Neural progenitor cell (in vitro differentiated cells): ENCODE data around the gene KLHL17. TPM values are rescaled to one million over a fixed set of nuclear protein-coding genes. Genes with fewer than 3 reads are reported as not detected.
A peak's percentile ranks its signal among the peaks of the same experiment; 100 is the strongest.

Experiments used
- DNase-seq: peaks from one replicate; pipeline ENCODE4 v3.0.0-alpha.2; 2016; ENCODE audit warnings: low spot score
- H2AFZ ChIP-seq: fragments of 200-600 bp; sonication (generic); replicated peaks from 2 replicates; pipeline ENCODE4 v1.6.1; 2016; ENCODE audit warnings: antibody characterized with exemption
- H3F3A ChIP-seq: fragments of 200-600 bp; sonication (generic); 2 replicates; pipeline ENCODE4 v1.6.1; 2016; ENCODE audit warnings: antibody characterized with exemption, low read depth
- H3K27ac ChIP-seq: fragments of 200-600 bp; sonication (generic); 2 replicates; pipeline ENCODE4 v1.5.1; 2016; ENCODE audit warnings: mild to moderate bottlenecking
- H3K27me3 ChIP-seq: fragments of 200-600 bp; sonication (generic); 2 replicates; pipeline ENCODE4 v1.6.1; 2016; ENCODE audit warnings: mild to moderate bottlenecking, moderate library complexity
- H3K36me3 ChIP-seq: fragments of 200-600 bp; sonication (generic); 2 replicates; pipeline ENCODE4 v1.5.1; 2016
- H3K4me1 ChIP-seq: fragments of 200-600 bp; sonication (generic); 2 replicates; pipeline ENCODE4 v1.6.1; 2016; ENCODE audit warnings: mixed run types
- H3K4me2 ChIP-seq: fragments of 200-600 bp; sonication (generic); 2 replicates; pipeline ENCODE4 v1.6.1; 2016
- H3K4me3 ChIP-seq: fragments of 200-600 bp; sonication (generic); 2 replicates; pipeline ENCODE4 v1.5.1; 2016
- H3K79me2 ChIP-seq: fragments of 200-600 bp; sonication (generic); 2 replicates; pipeline ENCODE4 v1.6.1; 2016; ENCODE audit warnings: low read depth
- H3K9ac ChIP-seq: fragments of 200-600 bp; sonication (generic); 2 replicates; pipeline ENCODE4 v1.6.1; 2016
- H3K9me3 ChIP-seq: fragments of 200-600 bp; sonication (generic); 2 replicates; pipeline ENCODE4 v1.5.1; 2016; ENCODE audit warnings: low read depth
- H4K20me1 ChIP-seq: fragments of 200-600 bp; sonication (generic); 2 replicates; pipeline ENCODE4 v1.6.1; 2016; ENCODE audit warnings: low read depth
- H3K27ac Mint-ChIP-seq: 3 replicates; pipeline ENCODE4 v1.8.0; 2021; ENCODE audit warnings: mixed read lengths
- H3K27me3 Mint-ChIP-seq: 2 replicates; pipeline ENCODE4 v1.8.0; 2022; ENCODE audit warnings: low read depth, mild to moderate bottlenecking, inconsistent platforms, moderate library complexity, mixed read lengths; ENCODE audit not compliant: insufficient read depth
- H3K36me3 Mint-ChIP-seq: 3 replicates; pipeline ENCODE4 v1.8.0; 2021; ENCODE audit warnings: mixed read lengths
- H3K4me1 Mint-ChIP-seq: 3 replicates; pipeline ENCODE4 v1.8.0; 2021; ENCODE audit warnings: mixed read lengths
- H3K4me3 Mint-ChIP-seq: 3 replicates; pipeline ENCODE4 v1.8.0; 2021; ENCODE audit warnings: mild to moderate bottlenecking, moderate library complexity, mixed read lengths
- H3K9me3 Mint-ChIP-seq: 3 replicates; pipeline ENCODE4 v1.8.0; 2020; ENCODE audit warnings: mixed read lengths
- CTCF ChIP-seq: fragments of 200-600 bp; sonication (generic); IDR thresholded peaks from 2 replicates; pipeline ENCODE4 v1.5.1; 2017; ENCODE audit warnings: antibody characterized with exemption, mild to moderate bottlenecking
- EZH2 ChIP-seq: fragments of 200-600 bp; sonication (generic); IDR thresholded peaks from 2 replicates; pipeline ENCODE4 v1.6.1; 2017; ENCODE audit warnings: antibody characterized with exemption, mild to moderate bottlenecking, moderate library complexity
- EZH2phosphoT487 ChIP-seq: fragments of 200-600 bp; sonication (generic); IDR thresholded peaks from 2 replicates; pipeline ENCODE4 v1.6.1; 2017; ENCODE audit warnings: antibody characterized with exemption
- total RNA-seq: library from RNA; depleted of rRNA; stranded (reverse); fragments of >200 nt; gene quantifications from 2 replicates; pipeline ENCODE4 v1.2.3, GENCODE V29; 2015; ENCODE audit warnings: low replicate concordance

Gene KLHL17
- total RNA-seq, 1 donor from 2014 or later = 10.7 TPM

DNA sequence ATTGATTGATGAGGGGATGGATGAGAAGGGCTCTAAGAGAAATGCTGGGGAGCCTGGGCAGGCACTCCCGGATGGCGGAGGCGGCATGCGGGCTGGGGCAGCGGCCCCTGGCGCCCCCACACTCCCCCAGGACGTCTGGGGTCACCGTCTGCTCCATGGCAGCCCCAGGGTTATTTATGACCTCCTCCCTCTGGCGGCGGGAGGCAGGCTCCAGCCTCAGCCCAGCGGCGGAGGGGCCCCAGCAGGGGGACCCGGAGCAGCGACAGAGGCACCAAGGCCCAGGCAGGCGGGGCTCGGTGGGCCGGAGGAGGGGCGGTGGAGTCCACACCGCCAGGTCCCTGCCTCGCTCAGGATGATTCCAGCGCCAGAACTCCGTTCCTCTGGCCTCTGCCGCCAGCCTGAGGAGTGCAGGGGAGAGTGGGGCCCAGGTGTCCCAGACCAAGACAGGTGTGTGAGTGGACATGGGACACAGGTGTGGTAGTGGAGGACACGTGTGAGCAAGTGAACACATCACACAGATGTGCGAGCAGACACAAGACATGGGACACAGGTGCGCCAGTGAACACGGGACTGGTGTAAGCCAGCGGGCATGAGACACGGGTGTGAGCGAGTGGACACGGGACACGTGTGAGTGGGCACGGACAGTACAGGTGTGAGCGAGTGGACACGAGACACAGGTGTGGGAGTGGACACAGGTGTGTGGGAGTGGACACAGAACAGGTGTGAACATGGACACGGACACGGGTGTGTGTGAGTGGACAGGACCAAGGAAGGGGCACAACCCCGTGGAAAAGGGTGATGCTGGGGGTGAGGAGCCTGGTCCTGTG is 39.2 kb upstream of the KLHL17 start:
- H3K9me3 ChIP-seq = no peaks in the 10 kb centered on the region
- peaks cover 9% of the 10 kb centered on the region for H3F3A ChIP-seq
- H3K4me3 ChIP-seq = peak overlapping the region; percentile 25
- H3K27ac Mint-ChIP-seq = no peak overlapping the region
- peak; percentile 93 for DNase-seq
- H3K9ac ChIP-seq = no peak overlapping the region
- H3K4me1 ChIP-seq = peaks cover 19% of the 10 kb centered on the region
- peaks cover 44% of the 10 kb centered on the region for H4K20me1 ChIP-seq
- peaks cover 100% of the 10 kb centered on the region for H3K27me3 ChIP-seq
- no peak overlapping the region for H2AFZ ChIP-seq
- no peaks in the 10 kb centered on the region for H3K79me2 ChIP-seq
- no peak overlapping the region for H3K27ac ChIP-seq
- peaks cover 42% of the 10 kb centered on the region for H3K4me1 Mint-ChIP-seq
- H3K4me3 Mint-ChIP-seq = peak overlapping the region; percentile 77
- H3K27me3 Mint-ChIP-seq = peaks cover 39% of the 10 kb centered on the region
- H3K36me3 Mint-ChIP-seq = no peaks in the 10 kb centered on the region
- TF ChIP-seq EZH2 = peak; percentile 78
- TF ChIP-seq EZH2phosphoT487 = no peak
- peak; percentile 53 for TF ChIP-seq CTCF
- no peaks in the 10 kb centered on the region for H3K9me3 Mint-ChIP-seq
- peak overlapping the region; percentile 77 for H3K4me2 ChIP-seq
- H3K36me3 ChIP-seq = no peaks in the 10 kb centered on the region

GRCh38 chr1:923131-923990 is 37.0 kb upstream of the KLHL17 start, which contains the start of gene SAMD11:
TSS of gene SAMD11 (plus strand) at chr1:923923. CDS start at chr1:924432, 509 bp downstream.
- H3K9me3 Mint-ChIP-seq = no peaks in the 10 kb centered on the region
- H3K27ac Mint-ChIP-seq = peak within 1 kb of the TSS; percentile 37
- peaks cover 36% of the 10 kb centered on the region for H3K4me1 Mint-ChIP-seq
- Histone ChIP-seq H3F3A (peaks cover 9% of the 10 kb centered on the region), H3K9me3 (no peaks in the 10 kb centered on the region), H4K20me1 (peaks cover 60% of the 10 kb centered on the region), H3K9ac (no peak within 1 kb of the TSS), H3K4me1 (peaks cover 19% of the 10 kb centered on the region), H3K4me3 (peak within 1 kb of the TSS; percentile 45), H3K36me3 (no peaks in the 10 kb centered on the region), H3K79me2 (no peaks in the 10 kb centered on the region), H3K27ac (no peak within 1 kb of the TSS), H3K27me3 (peaks cover 100% of the 10 kb centered on the region), H2AFZ (peak within 1 kb of the TSS; percentile 55), H3K4me2 (peak within 1 kb of the TSS; percentile 76)
- H3K36me3 Mint-ChIP-seq = no peaks in the 10 kb centered on the region
- peak; percentile 92 for DNase-seq
- H3K27me3 Mint-ChIP-seq = peaks cover 56% of the 10 kb centered on the region
- TF ChIP-seq CTCF = no peak
- TF ChIP-seq EZH2 = peak; percentile 96
- TF ChIP-seq EZH2phosphoT487 = peak; percentile 86
- peak within 1 kb of the TSS; percentile 88 for H3K4me3 Mint-ChIP-seq

DNA sequence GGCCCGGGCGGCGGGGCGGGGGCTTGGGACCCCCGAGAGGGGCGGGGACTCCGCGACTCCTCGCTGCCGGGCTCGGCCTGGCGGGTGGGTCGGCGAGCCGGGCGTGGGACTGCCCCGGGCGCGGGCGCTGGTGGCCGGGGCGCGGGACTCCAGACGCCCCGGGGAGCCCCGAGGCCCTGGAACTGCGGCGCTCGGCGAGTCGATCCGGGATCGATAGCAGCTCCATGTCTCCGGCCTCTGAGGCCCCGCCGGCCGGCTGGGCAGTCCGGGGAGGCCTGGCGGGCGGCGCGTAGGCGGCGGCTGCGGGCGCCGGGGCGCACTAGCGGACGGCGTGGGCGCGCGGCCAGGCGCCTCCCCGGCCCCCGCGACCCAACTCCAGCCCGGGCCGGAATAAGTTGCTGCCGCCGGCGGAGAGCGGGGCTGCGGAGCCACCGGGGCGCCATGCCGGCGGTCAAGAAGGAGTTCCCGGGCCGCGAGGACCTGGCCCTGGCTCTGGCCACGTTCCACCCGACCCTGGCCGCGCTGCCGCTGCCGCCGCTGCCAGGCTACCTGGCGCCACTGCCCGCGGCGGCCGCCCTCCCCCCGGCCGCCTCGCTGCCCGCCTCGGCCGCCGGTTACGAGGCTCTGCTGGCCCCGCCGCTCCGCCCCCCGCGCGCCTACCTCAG is 36.3 kb upstream of the KLHL17 start:
- peak overlapping the region; percentile 55 for H2AFZ ChIP-seq
- peaks cover 100% of the 10 kb centered on the region for H3K27me3 ChIP-seq
- peaks cover 9% of the 10 kb centered on the region for H3F3A ChIP-seq
- Mint-ChIP-seq H3K27ac (no peak overlapping the region), H3K4me1 (peaks cover 34% of the 10 kb centered on the region), H3K36me3 (no peaks in the 10 kb centered on the region), H3K9me3 (no peaks in the 10 kb centered on the region), H3K27me3 (peaks cover 57% of the 10 kb centered on the region), H3K4me3 (no peak overlapping the region)
- no peaks in the 10 kb centered on the region for H3K36me3 ChIP-seq
- peak overlapping the region; percentile 76 for H3K4me2 ChIP-seq
- TF ChIP-seq EZH2 = peak; percentile 0
- no peak for TF ChIP-seq EZH2phosphoT487
- TF ChIP-seq CTCF = no peak
- H3K9me3 ChIP-seq = no peaks in the 10 kb centered on the region
- no peaks in the 10 kb centered on the region for H3K79me2 ChIP-seq
- no peak overlapping the region for H3K27ac ChIP-seq
- peaks cover 60% of the 10 kb centered on the region for H4K20me1 ChIP-seq
- H3K4me1 ChIP-seq = peaks cover 19% of the 10 kb centered on the region
- DNase-seq = no peak
- H3K9ac ChIP-seq = no peak overlapping the region
- peak overlapping the region; percentile 45 for H3K4me3 ChIP-seq
